Pericardium fibroblast (primary cell): Measurements from ENCODE around the gene FTCDNL1. TPM values are rescaled to one million over a fixed set of nuclear protein-coding genes. Genes with fewer than 3 reads are reported as not detected.

ENCODE experiments used
- total RNA-seq: library from RNA; depleted of rRNA; stranded (reverse); fragments of >200 nt; gene quantifications from 2 replicates; pipeline ENCODE4 v1.2.3, GENCODE V29; 2015

The FTCDNL1 gene
- 3.2 TPM in 1 of 2 replicates, not detected in the other for total RNA-seq

DNA sequence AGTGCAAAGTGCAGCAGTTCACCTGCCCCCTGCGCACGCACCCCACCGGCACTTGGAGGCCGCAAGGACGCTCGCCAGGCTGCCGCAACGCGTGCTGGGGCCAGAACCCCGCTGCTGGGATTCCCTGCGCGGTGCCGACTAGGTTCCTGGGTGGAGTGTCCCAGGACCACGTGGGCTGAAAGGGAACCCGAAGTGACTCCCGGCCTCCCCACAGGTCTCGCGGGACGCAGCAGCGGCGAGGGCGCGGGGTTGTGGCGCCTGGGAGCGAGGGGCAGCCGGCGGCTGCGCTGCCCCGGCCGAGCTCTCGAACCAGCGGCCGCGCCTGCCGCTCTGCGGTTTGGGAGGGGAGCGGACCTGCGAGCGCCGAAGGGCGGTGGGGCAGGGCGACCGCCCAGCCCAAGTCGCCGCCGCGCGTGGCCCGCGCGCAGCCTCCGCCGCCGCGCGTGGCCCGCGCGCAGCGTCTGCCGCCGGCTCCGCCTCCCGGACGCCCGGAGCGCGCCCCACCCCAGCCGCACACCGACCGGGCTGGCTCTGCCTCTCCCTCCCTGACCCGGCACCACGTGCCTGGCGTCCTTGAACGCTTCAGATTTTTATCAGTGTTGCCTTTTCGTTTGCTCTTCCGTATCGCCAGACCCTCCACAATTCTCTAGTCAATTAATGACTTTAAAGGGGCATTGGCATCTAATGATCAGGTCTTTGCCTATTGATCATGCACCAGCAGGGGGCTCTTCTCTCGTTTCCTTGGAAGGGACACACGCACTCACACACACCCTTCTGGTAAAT lies at the start of gene FTCDNL1:
Gene FTCDNL1, minus strand, starts transcription at position 475 of the 783 bp plus-strand sequence. CDS start 2,230 bp downstream, outside the sequence.

Other genes with a start within 250 kb of the FTCDNL1 start
- gene C2orf69, start 60.1 kb upstream of the FTCDNL1 start, total RNA-seq, result 5.6 and 8.0 TPM in 2 replicates
- gene TYW5, start 104.3 kb upstream of the FTCDNL1 start, total RNA-seq, result 2.0 and 2.8 TPM in 2 replicates
- 16.7 and 18.2 TPM in 2 replicates for gene MAIP1, start 104.4 kb upstream of the FTCDNL1 start, total RNA-seq